ENCODE results near the gene SLC25A36.
"Not testable (repeated sequence)": the region's sequence is repeated elsewhere in the genome, so short reads cannot be mapped to it uniquely, and the experiment has no call there.

Gene SLC25A36

GRCh38 chr3:140933109-140933508 is 8.5 kb upstream of the SLC25A36 start:
- DNase-seq: no peak

GRCh38 chr3:140933552-140933951 is 8.1 kb upstream of the SLC25A36 start:
- DNase-seq: no peak

DNA sequence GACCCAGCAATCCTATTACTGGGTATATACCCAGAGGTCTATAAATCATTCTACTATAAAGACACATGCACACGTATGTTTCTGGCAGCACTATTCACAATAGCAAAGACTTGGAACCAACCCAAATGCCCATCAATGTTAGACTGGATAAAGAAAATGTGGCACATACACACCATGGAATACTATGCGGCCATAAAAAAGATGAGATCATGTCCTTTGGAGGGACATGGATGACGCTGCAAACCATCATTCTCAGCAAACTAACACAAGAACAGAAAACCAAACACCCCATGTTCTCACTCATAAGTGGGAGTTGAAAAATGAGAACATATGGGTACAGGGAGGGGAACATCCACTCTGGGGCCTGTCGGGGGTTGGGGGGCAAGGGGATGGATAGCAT is 2.3 kb upstream of the SLC25A36 start:
- DNase-seq: not testable (repeated sequence)

DNA sequence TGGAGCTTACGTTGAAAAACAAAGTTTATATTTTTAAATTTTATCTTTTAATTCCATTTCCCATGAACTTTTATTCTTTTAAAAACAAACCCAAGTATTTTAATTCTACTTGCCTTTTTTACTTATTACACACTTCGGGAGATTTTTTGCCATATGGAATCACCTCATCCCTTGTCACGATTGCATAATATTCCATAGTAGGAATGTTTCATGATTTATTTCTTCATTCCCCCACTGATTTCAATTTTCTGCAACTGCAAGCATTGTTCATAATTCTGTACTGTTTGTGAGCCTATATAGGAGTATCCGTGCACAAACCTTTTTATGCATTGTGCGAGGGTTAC is 574 bp upstream of the SLC25A36 start:
- DNase-seq: no peak

GRCh38 chr3:140942221-140943104 is 827 bp downstream of the SLC25A36 start:
- DNase-seq: peak; percentile 53

DNA sequence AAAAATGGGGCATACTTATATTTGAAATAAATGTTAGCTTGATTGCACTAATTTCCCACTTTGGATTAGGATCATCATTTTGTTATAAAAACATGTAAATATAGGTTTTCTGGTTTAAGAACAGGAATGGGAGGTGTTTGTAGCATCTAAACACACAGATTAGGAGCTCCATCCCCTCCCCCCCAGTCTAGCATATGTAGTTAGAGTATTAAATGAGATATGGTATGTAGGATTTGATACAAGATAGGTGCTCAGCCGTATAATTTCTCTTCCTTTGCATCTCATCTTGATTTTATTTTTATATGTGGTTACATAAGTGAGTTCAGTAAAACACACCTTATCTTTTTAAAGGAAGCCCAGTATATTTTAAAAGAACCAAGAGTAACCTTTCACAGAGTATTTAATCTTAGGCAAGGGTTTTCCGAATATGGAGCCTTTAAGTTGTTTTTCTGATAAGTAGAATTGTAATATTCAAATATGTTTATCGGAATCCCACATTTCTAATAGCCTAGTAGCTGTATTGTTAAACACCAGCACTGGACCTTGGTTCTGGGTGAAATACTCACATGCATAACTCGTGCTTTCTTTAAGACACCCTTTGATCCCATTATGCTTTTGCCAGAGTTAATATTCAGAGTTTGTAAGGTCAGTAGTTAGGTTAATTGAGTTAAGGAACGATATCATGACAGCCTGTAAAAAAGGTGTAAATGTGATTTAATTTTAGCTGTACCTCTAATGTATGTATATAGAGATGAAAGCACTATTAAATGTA is 2.3 kb downstream of the SLC25A36 start:
- DNase-seq: no peak

GRCh38 chr3:140948460-140949249 is 7.0 kb downstream of the SLC25A36 start:
- DNase-seq: no peak

GRCh38 chr3:140950144-140950543 is 8.5 kb downstream of the SLC25A36 start:
- DNase-seq: no peak

DNA sequence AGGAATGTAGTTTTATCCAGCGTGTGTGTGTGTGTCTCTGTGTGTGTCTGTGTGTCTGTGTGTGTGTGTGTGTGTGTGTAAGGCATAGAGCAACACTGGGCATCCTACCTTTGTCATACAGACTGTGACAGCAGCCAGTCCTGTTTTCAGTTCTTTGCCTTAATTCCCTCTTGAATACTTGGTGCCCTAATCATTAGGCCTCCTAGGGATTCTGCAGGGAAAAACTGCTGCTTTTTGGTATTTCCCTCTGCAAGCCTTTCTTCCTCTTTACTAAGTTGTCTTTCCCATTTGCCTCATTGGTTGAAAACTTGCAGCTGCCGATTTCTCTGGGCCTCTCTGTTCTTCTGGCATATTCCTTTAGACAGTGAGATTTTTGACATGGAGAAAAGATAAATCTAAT is 9.2 kb downstream of the SLC25A36 start:
- DNase-seq: no peak

- DNase-seq: not testable (repeated sequence)
Measured at GRCh38 chr3:140951750-140952149, 10.1 kb downstream of the SLC25A36 start.

DNA sequence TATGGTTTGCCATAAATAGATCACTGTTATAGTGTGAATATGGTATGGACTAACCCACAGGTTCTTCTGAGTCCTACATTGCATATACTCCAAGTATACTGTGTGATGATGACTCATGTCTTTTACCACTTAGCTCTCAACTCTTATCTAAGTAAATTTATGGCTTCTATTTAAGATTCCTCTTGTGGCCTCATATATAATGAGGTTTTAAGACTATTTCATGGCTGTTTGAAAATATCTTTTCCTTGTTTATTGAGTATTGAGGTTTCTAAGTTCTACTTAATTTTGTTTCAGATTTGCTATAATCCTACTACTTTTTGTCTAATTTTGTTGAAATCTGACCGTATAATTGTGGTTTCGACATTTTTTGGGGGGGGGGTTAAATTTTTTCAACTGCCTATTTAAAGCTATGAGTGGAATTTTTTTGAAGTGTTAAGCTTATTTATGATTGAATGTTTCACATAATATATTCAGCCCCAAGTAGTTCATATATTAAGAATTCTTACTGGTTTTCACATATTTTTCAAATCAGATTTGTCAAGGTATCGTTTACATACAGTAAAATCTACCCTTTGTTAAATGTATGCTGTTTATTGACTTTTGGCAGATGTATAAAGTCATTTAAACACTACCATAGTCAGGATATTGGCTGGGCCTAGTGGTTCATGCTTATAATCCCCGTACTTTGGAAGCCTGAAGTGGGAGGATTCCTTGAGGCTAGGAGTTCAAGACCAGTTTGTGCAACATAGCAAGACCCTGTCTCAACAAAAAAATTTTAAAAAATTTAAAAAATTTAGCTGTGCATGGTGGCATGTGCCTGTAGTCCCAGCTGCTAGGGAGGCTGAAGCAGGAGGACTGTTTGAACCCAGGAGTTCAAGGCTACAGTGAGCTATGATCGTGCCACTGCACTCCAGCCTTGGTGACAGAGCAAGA is 11.7 kb downstream of the SLC25A36 start:
- DNase-seq: no peak

GRCh38 chr3:140954576-140954975 is 12.9 kb downstream of the SLC25A36 start:
- DNase-seq: no peak

- DNase-seq: no peak
Measured at GRCh38 chr3:140955645-140956044, 14.0 kb downstream of the SLC25A36 start.

- no peak for DNase-seq
Measured at GRCh38 chr3:140956058-140956835, 14.6 kb downstream of the SLC25A36 start.

DNA sequence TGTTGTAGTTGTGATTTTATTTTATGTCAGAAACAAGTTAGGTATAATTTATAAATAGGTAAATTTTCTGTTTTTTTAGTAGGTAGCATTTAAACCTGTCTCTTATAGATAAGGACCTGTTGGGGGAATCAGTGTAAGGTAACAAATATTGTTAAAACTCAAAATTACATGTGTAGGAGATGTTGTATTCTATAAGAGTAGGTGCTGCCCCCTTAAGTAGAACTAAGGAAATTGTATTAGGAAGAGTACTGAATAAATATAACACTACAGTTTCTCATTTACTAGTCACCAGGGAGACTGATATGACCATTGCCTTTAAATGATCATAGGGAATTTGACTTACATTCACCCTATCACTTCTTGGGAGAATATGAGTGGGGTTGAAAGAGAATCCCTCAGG is 31.2 kb downstream of the SLC25A36 start:
- DNase-seq: no peak

DNA sequence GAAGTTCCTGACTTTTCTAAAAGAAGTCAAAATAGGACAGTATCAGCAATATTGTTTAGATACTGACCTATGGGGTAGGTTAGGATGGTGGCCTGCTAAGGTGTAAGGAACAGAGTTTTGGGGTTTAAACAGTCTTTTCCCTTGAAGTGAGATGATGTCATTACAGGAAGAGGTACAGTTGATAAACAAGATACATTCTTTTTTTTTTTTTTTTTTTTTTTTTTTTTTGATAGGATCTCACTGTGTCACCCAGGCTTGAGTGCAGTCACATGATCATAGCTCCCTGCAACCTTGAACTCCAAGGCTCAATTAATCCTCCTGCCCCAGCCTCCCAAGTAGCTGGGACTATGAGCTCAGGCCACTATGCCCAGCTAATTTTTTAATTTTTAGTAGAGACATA is 33.3 kb downstream of the SLC25A36 start:
- DNase-seq: no peak

- DNase-seq: no peak
Measured at GRCh38 chr3:140980663-140981062, 39.0 kb downstream of the SLC25A36 start.

DNA sequence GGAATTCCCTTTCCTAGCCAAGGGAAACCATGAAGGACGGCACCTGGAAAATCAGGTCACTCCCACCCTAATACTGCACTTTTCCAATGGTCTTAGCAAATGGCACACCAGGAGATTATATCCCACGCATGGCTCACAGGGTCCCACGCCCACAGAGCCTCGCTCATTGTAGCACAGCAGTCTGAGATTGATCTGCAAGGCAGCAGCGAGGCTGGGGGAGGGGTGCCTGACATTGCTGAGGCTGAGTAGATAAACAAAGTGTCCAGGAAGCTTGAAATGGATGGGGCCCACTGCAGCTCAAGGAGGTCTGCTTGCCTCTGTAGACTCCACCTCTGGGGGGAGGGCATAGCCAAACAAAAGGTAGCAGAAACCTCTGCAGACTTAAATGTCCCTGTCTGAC is 46.2 kb downstream of the SLC25A36 start:
- not testable (repeated sequence) for DNase-seq

GRCh38 chr3:140994316-140994715 is 52.7 kb downstream of the SLC25A36 start:
- no peak for DNase-seq

GRCh38 chr3:140994861-140995260 is 53.2 kb downstream of the SLC25A36 start:
- DNase-seq: not testable (repeated sequence)

GRCh38 chr3:140995881-140996280 is 54.2 kb downstream of the SLC25A36 start:
- no peak for DNase-seq

Data from activated CD4-positive, CD25-positive, alpha-beta regulatory T cell treated with anti-CD3 and anti-CD28 coated beads, Interleukin-2, amount 50 U/mL, for 72 hours (primary cell).